PC-3 (cell line): ENCODE measurements around the gene HTR3B. TPM values are rescaled to one million over a fixed set of nuclear protein-coding genes. Genes with fewer than 3 reads are reported as not detected.

Experiments
- ATAC-seq: fragments of 200-7000 bp; cut with Tn5 transposase; 2 replicates; pipeline ENCODE4 v1.9.1; 2020; ENCODE audit warnings: mild to moderate bottlenecking, moderate library complexity
- BruUV-seq: library from RNA; stranded (reverse); fragments of 400-500 nt; replicated peaks from 2 replicates; lab custom pipeline; 2021; lab: Mats Ljungman, UMichigan
- CTCF ChIA-PET: fragments of 300-600 bp; sonication (Branson Sonifier 250); formaldehyde crosslinking; loops from one replicate; lab custom pipeline; 2022; ENCODE audit warnings: antibody characterized with exemption; lab: Charles Lee
- POLR2A ChIA-PET: fragments of 300-600 bp; sonication (Branson Sonifier 250); formaldehyde crosslinking; loops from one replicate; lab custom pipeline; 2022; ENCODE audit warnings: antibody characterized with exemption; ENCODE audit not compliant: unreplicated experiment; lab: Charles Lee
- DNase-seq: peaks from one replicate; pipeline ENCODE4 v3.0.0-alpha.2; 2015
- H2AFZ ChIP-seq: fragments of 300-600 bp; sonication (generic); 2 replicates; pipeline ENCODE4 v1.6.0; 2016; ENCODE audit warnings: antibody characterized with exemption, low read length
- H3F3A ChIP-seq: fragments of 300-600 bp; sonication (generic); one replicate; pipeline ENCODE4 v1.6.0; 2017; ENCODE audit warnings: antibody characterized with exemption, low read length, control low read depth, mild to moderate bottlenecking; ENCODE audit not compliant: unreplicated experiment
- H3K27ac ChIP-seq: fragments of 300-600 bp; sonication (generic); 2 replicates; pipeline ENCODE4 v1.5.1; 2016; ENCODE audit warnings: mild to moderate bottlenecking, low read length
- H3K27me3 ChIP-seq: fragments of 300-600 bp; sonication (generic); 2 replicates; pipeline ENCODE4 v1.6.1; 2016; ENCODE audit warnings: low read length, mixed read lengths
- H3K36me3 ChIP-seq: fragments of 300-600 bp; sonication (generic); 2 replicates; pipeline ENCODE4 v1.6.1; 2016; ENCODE audit warnings: low read depth, mixed run types, low read length, mixed read lengths
- H3K4me1 ChIP-seq: fragments of 300-600 bp; sonication (generic); 2 replicates; pipeline ENCODE4 v1.5.1; 2016; ENCODE audit warnings: low read length; ENCODE audit not compliant: insufficient read depth
- H3K4me2 ChIP-seq: fragments of 300-600 bp; sonication (generic); 2 replicates; pipeline ENCODE4 v1.6.0; 2016; ENCODE audit warnings: low read length
- H3K4me3 ChIP-seq: fragments of 300-600 bp; sonication (generic); 2 replicates; pipeline ENCODE4 v1.5.1; 2016; ENCODE audit warnings: mild to moderate bottlenecking, low read length, mixed read lengths
- H3K79me2 ChIP-seq: fragments of 300-600 bp; sonication (generic); 2 replicates; pipeline ENCODE4 v1.6.1; 2017; ENCODE audit warnings: low read length, mixed read lengths
- H3K9ac ChIP-seq: fragments of 300-600 bp; sonication (generic); 2 replicates; pipeline ENCODE4 v1.6.0; 2016; ENCODE audit warnings: mild to moderate bottlenecking, low read length
- H3K9me2 ChIP-seq: fragments of 300-600 bp; sonication (generic); replicated peaks from 2 replicates; pipeline ENCODE4 v1.6.1; 2016; ENCODE audit warnings: mixed run types, low read length, mixed read lengths
- H3K9me3 ChIP-seq: fragments of 300-600 bp; sonication (generic); 2 replicates; pipeline ENCODE4 v1.6.1; 2016; ENCODE audit warnings: low read length, mixed read lengths
- H4K20me1 ChIP-seq: fragments of 300-600 bp; sonication (generic); 2 replicates; pipeline ENCODE4 v1.6.1; 2016; ENCODE audit warnings: low read length, mixed read lengths
- EZH2 ChIP-seq: fragments of 300-600 bp; sonication (generic); IDR thresholded peaks from one replicate; pipeline ENCODE4 v1.6.1; 2017; ENCODE audit warnings: antibody characterized with exemption, mild to moderate bottlenecking, low read length; ENCODE audit not compliant: unreplicated experiment
- EZH2phosphoT487 ChIP-seq: fragments of 300-600 bp; sonication (generic); IDR thresholded peaks from 2 replicates; pipeline ENCODE4 v1.6.1; 2018; ENCODE audit warnings: mild to moderate bottlenecking, antibody characterized with exemption, low read length, borderline replicate concordance
- intact Hi-C: fragments of 100-400 bp; cut with micrococcal nuclease; formaldehyde crosslinking; loops from 2 replicates; pipeline ENCODE4 v1.9.0; 2023
- total RNA-seq: library from RNA; depleted of rRNA; stranded (reverse); fragments of >200 nt; gene quantifications from 2 replicates; pipeline ENCODE4 v1.2.3, GENCODE V29; 2014
- TF ChIP-seq, protein P1 (sequence below): fragments of 300-600 bp; sonication (generic); conservative IDR thresholded peaks from 2 replicates; pipeline ENCODE4 v1.5.1; 2017; ENCODE audit warnings: antibody characterized with exemption, low read depth, mild to moderate bottlenecking, low read length

Gene HTR3B
- total RNA-seq, 1 experiment from 2014 or later, result not detected

DNA sequence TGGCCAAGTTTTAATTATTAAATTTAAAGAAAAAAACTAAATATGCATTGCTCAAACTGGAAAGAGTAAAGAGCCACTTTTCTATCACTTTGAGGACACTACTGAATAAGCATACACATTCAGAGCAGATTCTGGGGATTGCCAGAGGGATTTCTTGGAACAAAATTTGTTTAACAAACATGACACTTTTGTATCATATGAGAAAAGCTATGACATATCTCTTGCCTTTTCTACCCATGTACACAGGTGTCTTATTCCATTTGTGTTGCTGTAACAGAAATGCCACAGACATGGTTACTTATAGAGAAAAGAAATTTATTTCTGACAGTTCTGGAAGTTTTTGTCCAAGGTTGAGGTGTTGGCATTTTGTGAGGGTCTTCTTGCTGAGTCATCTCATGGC, 15.7 kb upstream of the HTR3B start:
- Histone ChIP-seq H3K79me2 (no peaks in the 10 kb centered on the region), H3K36me3 (no peaks in the 10 kb centered on the region), H4K20me1 (no peaks in the 10 kb centered on the region), H2AFZ (no peak overlapping the region), H3K27ac (no peak overlapping the region), H3K4me2 (no peak overlapping the region), H3K4me1 (no peaks in the 10 kb centered on the region; the same call in 1 of the 2 replicates), H3F3A (no peaks in the 10 kb centered on the region), H3K9me2 (no peaks in the 10 kb centered on the region), H3K9me3 (no peaks in the 10 kb centered on the region), H3K4me3 (no peak overlapping the region), H3K27me3 (no peaks in the 10 kb centered on the region), H3K9ac (no peak overlapping the region)
- CTCF ChIA-PET, result no interaction called here
- DNase-seq (no peak), ATAC-seq (no peak)
- POLR2A ChIA-PET, result no interaction called here
- intact Hi-C loops, result no loop called here
- no TSS peak for BruUV-seq
- TF ChIP-seq, protein P1, sequence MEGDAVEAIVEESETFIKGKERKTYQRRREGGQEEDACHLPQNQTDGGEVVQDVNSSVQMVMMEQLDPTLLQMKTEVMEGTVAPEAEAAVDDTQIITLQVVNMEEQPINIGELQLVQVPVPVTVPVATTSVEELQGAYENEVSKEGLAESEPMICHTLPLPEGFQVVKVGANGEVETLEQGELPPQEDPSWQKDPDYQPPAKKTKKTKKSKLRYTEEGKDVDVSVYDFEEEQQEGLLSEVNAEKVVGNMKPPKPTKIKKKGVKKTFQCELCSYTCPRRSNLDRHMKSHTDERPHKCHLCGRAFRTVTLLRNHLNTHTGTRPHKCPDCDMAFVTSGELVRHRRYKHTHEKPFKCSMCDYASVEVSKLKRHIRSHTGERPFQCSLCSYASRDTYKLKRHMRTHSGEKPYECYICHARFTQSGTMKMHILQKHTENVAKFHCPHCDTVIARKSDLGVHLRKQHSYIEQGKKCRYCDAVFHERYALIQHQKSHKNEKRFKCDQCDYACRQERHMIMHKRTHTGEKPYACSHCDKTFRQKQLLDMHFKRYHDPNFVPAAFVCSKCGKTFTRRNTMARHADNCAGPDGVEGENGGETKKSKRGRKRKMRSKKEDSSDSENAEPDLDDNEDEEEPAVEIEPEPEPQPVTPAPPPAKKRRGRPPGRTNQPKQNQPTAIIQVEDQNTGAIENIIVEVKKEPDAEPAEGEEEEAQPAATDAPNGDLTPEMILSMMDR, result no peak
- TF ChIP-seq EZH2 (no peak), EZH2phosphoT487 (no peak)

DNA sequence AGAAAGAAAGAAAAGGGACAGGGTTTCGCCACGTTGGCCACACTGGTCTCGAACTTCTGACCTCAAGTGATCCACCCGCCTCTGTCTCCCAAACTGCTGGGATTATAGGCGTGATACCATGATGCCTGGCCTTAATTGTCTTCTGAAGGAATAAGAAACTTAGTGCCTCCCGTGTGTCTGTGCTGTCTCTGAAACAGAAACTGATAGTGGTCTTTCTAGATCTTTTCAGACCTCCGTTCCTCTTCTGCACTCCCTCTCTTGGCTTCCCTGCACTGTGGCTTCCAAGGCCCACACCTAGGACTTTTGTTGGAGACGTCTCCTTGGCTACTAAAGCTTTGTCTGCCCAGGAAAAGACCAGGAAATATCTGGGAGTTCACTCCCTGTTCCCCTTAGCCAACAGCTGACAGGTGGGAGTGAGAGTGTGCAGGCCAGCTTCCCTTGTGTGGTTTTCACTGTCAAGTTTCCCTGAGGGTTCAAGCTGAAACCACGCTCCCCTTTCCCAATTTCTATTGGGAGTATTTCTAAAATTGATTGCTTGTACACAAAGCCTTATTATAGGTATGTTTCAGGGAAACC, 10.1 kb upstream of the HTR3B start:
- no peaks in the 10 kb centered on the region for H3K4me1 ChIP-seq
- no peak overlapping the region for H3K9ac ChIP-seq
- peaks cover 8% of the 10 kb centered on the region for H3K27me3 ChIP-seq
- no peak for ATAC-seq
- no peak overlapping the region for H3K4me2 ChIP-seq
- TF ChIP-seq EZH2, result no peak
- TF ChIP-seq EZH2phosphoT487, result no peak
- TF ChIP-seq, protein P1, result no peak
- H3K36me3 ChIP-seq, result no peaks in the 10 kb centered on the region
- no peaks in the 10 kb centered on the region for H3F3A ChIP-seq
- ChIA-PET POLR2A (no interaction called here), CTCF (interaction anchor here (0.7 kb wide), 1 partner anchor 174 kb away, joined by 15 read pairs; no protein-coding TSS in a partner anchor)
- H3K4me3 ChIP-seq, result no peak overlapping the region
- intact Hi-C loops, result no loop called here
- H2AFZ ChIP-seq, result no peak overlapping the region
- H3K79me2 ChIP-seq, result no peaks in the 10 kb centered on the region
- DNase-seq, result no peak
- H3K9me3 ChIP-seq, result no peaks in the 10 kb centered on the region
- H4K20me1 ChIP-seq, result no peaks in the 10 kb centered on the region
- no peaks in the 10 kb centered on the region for H3K9me2 ChIP-seq
- no peak overlapping the region for H3K27ac ChIP-seq
- BruUV-seq, result no TSS peak
